ENCODE measurements around the gene LDB2.

GRCh38 chr4:16622826-16623225 is 275.6 kb downstream of the LDB2 start:
- TF ChIP-seq POLR2A (IDR thresholded peaks at IDR 0.05; ENCODE audit: low read length) (no peak), GATA1 (IDR thresholded peaks at IDR 0.05; ENCODE audit: low read depth, low read length) (no peak)

Data from erythroblast (primary cell).